NOMO-1 (cell line): ENCODE data around the gene SDE2.

Experiments
- DNase-seq, 2 experiments: peaks; one replicate each; lab custom pipeline; 2025; ENCODE audit not compliant: unreplicated experiment in 2 of 2; lab: John Stamatoyannopoulos, UW

The SDE2 gene

GRCh38 chr1:225999227-225999911 lies at the start of gene SDE2:
Gene SDE2, minus strand, starts transcription at chr1:225999343. Its CDS starts 31 bp downstream, at chr1:225999312.
- DNase-seq, result peak; percentile 96 to 99

GRCh38 chr1:226048886-226049285 lies 49.7 kb upstream of the SDE2 start:
- no peak for DNase-seq

- DNase-seq, result no peak
These were observed 48.4 kb upstream of the SDE2 start for GRCh38 chr1:226047495-226047894.

- DNase-seq, result no peak
These were observed 47.1 kb upstream of the SDE2 start for GRCh38 chr1:226046240-226046639.

- no peak for DNase-seq
These were observed 45.5 kb upstream of the SDE2 start for GRCh38 chr1:226044514-226045101.

GRCh38 chr1:226041419-226041818 lies 42.3 kb upstream of the SDE2 start:
- DNase-seq, result no peak

GRCh38 chr1:226038661-226039060 lies 39.5 kb upstream of the SDE2 start:
- no peak for DNase-seq

- no peak for DNase-seq
These were observed 36.8 kb upstream of the SDE2 start for GRCh38 chr1:226035915-226036314.

GRCh38 chr1:226034482-226034881 lies 35.3 kb upstream of the SDE2 start:
- DNase-seq, result peak; percentile 84 to 99

- DNase-seq, result no peak
These were observed 34.8 kb upstream of the SDE2 start for GRCh38 chr1:226033991-226034390.

GRCh38 chr1:226033582-226033981 lies 34.4 kb upstream of the SDE2 start:
- DNase-seq, result peak; percentile 38 to 41

- no peak for DNase-seq
These were observed 30.6 kb upstream of the SDE2 start for GRCh38 chr1:226029568-226030225.

GRCh38 chr1:226029093-226029496 lies 30.0 kb upstream of the SDE2 start:
- DNase-seq, result peak; percentile 50 to 84

GRCh38 chr1:226027538-226028217 lies 28.5 kb upstream of the SDE2 start:
- no peak for DNase-seq

GRCh38 chr1:226026833-226027232 lies 27.7 kb upstream of the SDE2 start:
- no peak for DNase-seq

GRCh38 chr1:226023735-226024134 lies 24.6 kb upstream of the SDE2 start:
- DNase-seq, result no peak

GRCh38 chr1:226021801-226022200 lies 22.7 kb upstream of the SDE2 start:
- DNase-seq, result no peak

GRCh38 chr1:226021401-226021800 lies 22.3 kb upstream of the SDE2 start:
- DNase-seq, result no peak

GRCh38 chr1:226019572-226019971 lies 20.4 kb upstream of the SDE2 start:
- DNase-seq, result no peak

- no peak for DNase-seq
These were observed 17.9 kb upstream of the SDE2 start for GRCh38 chr1:226017070-226017469.

- DNase-seq, result no peak
These were observed 10.5 kb upstream of the SDE2 start for GRCh38 chr1:226009650-226010044.
